Sciatic nerve (tissue), 2 donors: ENCODE results near the gene OR8B2. TPM values are rescaled to one million over a fixed set of nuclear protein-coding genes. Genes with fewer than 3 reads are reported as not detected.

ENCODE experiments used
- ATAC-seq: fragments of 200-7000 bp; cut with Tn5 transposase; one replicate; pipeline ENCODE4 v1.9.1; 2020; ENCODE audit warnings: mild to moderate bottlenecking, moderate library complexity
- DNase-seq: peaks from one replicate; pipeline ENCODE4 v3.0.0-alpha.2; 2020; ENCODE audit warnings: low spot score
- intact Hi-C: fragments of 100-400 bp; cut with DNase I; formaldehyde crosslinking; loops from one replicate; pipeline ENCODE4 v1.14.2; 2022
- total RNA-seq: library from RNA; stranded (reverse); fragmentation: NEBNext Ultra II Directional; extraction: Animal tissue kit (Norgen Biotek cat#: 25700); gene quantifications from one replicate; pipeline ENCODE4 v1.2.1, GENCODE V29; 2021
- donor health status: DM: no; HTN: no; CAD: no.
- donor health status: DM: no; HTN: no; CAD: no.

Gene OR8B2
- total RNA-seq, 1 donor from 2014 or later, result not detected

DNA sequence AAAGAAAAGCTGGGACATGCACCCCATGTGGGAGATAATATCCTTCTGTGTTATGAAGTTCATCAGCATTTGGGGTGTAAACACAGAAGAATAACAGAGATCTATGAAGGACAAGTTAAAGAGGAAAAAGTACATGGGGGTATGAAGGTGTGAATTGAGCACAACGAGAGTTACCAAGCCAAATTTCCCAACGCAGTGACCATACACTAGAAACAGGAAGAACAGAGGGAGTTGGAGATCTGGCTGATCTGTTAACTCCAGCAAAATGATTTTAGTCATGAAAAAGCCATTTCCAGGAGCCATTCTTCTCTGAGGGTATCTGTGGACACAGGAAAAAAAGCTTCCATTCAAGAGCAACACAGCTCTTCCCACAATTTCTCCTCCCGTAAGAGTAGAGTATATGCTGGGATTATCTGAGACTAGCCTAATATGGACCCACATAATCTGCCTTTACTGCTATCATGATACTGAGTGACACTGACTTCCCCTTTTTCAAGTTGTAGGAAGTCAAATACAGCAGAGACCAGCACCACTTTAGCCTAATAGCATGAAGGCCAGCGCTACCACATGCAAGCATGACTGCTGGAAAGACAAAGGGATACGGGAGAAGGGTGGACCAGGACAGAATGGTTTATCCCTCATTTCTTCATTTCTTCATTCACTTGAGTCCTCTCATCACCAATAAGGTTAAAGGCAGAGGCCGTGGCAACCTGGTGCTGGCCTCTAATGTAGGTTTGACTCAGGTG lies 44.7 kb downstream of the OR8B2 start:
- DNase-seq (no peak), ATAC-seq (no peak)
- intact Hi-C loops, result no loop called here

Other genes starting within 250 kb of the OR8B2 start
- gene OR10D3, start 201.2 kb downstream of the OR8B2 start, total RNA-seq, result not detected
- gene OR8G1, start 143.4 kb downstream of the OR8B2 start, total RNA-seq, result not detected
- gene OR8G5, start 128.1 kb downstream of the OR8B2 start, total RNA-seq, result not detected
- not detected for gene OR8D1, start 70.5 kb downstream of the OR8B2 start, total RNA-seq
- gene OR8D2, start 64.3 kb downstream of the OR8B2 start, total RNA-seq, result not detected
- not detected for gene OR8B3, start 14.5 kb upstream of the OR8B2 start, total RNA-seq
- not detected for gene OR8B4, start 40.4 kb upstream of the OR8B2 start, total RNA-seq
- gene OR8B8, start 61.2 kb upstream of the OR8B2 start, total RNA-seq, result not detected
- gene OR8B12, start 159.2 kb upstream of the OR8B2 start, total RNA-seq, result not detected
- gene OR8A1, start 185.5 kb upstream of the OR8B2 start, total RNA-seq, result not detected
- not detected for gene PANX3, start 226.9 kb upstream of the OR8B2 start, total RNA-seq
- 38.8 TPM for gene TBRG1, start 238.4 kb upstream of the OR8B2 start, total RNA-seq